ENCODE data around the gene GABARAPL1.
A peak's percentile ranks its signal among the peaks of the same experiment; 100 is the strongest.
"Not testable (repeated sequence)": the region's sequence is repeated elsewhere in the genome, so short reads cannot be mapped to it uniquely, and the experiment has no call there.

GABARAPL1 gene

DNA sequence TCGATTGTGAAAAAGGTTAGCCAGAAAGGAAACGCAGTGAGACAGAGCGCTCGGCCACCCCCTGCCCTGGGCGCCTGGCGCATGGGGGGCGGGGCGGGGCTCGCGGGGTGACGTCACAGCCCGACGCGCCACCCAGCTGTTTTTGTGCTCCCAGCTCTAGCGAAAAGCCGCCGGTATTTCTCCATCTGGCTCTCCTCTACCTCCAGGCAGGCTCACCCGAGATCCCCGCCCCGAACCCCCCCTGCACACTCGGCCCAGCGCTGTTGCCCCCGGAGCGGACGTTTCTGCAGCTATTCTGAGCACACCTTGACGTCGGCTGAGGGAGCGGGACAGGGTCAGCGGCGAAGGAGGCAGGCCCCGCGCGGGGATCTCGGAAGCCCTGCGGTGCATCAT lies at the start of gene GABARAPL1:
GABARAPL1 (plus strand) TSS at position 139 of the 393 bp plus-strand sequence; CDS start at position 392, 253 bp downstream.
- DNase-seq: peak; percentile 43 to 87

DNA sequence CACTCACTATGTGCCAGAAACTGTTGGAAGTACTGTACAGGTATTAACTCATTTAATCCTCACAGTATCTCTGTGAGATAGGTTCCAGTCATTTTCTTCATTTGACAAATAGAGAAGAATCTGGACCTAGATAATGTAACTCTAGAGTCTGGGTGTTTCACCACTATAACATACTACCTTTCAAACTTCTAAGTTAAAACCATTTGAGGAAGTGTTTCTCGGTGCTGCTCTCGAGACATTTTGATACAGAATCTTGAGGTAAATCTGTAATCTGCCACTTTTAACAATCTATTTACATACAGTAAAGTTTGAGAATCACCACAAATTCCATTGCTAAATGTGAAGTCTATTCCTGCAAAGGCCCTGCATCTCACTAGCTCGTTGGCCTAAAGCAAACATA lies 49.6 kb upstream of the GABARAPL1 start:
- DNase-seq: no peak

DNA sequence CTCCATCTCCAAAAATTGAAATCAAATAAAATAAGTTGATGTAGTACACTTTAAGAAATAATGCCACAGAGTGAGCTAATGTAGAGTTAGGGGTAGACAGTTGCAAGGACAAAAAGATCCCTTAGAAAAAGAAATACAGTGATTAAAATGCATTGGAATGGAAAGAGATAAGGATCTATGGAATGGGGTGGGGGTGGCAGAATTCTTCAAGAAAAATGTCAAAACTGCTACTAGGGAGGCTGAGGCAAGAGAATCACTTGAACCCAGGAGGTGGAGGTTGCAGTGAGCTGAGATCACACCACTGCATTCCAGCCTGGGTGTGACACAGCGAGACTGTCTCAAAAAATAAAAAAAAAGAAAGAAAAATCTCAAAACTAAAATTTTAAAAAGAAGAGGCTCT lies 47.3 kb upstream of the GABARAPL1 start:
- DNase-seq: no peak

DNA sequence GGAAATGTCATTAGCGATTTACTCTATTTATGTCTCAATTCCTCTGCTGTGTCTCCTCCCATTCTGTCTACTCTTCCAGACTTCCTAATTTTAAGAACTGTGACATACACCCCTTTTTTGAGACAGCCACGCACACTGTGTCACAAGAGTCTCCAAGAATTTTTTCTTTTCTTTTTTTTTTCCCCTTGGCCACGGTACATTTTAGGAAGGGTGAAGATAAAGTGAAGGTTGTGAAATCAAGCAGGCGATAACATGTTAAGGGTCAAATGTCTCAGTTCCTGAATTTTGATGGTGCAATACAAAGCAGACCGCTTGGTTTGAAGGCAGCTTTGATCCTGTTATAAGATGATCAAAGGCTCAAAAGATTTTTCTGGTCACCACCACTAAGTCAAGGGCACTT lies 45.1 kb upstream of the GABARAPL1 start:
- peak in 1 of 2 donors; percentile 55 for DNase-seq

DNA sequence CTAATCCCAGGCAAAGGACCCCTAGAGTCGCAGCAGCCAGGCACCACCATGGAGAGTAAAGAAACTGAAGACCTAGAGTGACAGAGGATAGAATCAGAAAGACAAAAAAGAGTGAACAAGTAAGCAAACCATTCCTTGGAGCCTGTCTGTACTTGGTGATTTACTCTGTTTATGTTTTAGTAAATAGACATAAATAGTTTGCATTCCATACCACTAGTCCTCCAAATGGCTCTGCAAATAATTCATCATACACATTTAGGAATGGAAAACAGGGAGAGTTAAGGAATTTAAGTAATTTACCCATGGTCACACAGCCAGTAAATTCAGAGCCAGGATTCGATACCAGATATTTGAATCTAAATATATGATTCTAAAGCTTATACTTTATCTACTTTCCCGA lies 43.6 kb upstream of the GABARAPL1 start:
- no peak for DNase-seq

DNA sequence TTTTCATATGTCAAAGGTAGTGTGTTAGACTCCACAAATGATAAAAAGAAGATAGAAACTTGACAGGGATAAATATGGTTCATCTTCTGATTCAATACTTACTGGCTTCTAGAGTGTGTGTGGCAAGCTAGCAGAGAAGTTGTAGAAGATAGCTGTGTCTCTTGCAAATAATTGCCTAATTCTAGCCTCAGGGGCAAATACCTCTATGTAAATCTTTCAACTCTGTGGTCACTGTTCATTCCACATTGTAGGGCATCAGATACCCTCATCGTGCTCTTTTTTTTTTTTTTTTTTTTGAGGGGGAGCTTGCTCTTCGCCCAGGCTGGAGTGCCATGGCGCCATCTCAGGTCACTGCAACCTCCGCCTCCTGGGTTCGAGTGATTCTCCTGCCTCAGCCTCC lies 42.5 kb upstream of the GABARAPL1 start:
- no peak for DNase-seq

DNA sequence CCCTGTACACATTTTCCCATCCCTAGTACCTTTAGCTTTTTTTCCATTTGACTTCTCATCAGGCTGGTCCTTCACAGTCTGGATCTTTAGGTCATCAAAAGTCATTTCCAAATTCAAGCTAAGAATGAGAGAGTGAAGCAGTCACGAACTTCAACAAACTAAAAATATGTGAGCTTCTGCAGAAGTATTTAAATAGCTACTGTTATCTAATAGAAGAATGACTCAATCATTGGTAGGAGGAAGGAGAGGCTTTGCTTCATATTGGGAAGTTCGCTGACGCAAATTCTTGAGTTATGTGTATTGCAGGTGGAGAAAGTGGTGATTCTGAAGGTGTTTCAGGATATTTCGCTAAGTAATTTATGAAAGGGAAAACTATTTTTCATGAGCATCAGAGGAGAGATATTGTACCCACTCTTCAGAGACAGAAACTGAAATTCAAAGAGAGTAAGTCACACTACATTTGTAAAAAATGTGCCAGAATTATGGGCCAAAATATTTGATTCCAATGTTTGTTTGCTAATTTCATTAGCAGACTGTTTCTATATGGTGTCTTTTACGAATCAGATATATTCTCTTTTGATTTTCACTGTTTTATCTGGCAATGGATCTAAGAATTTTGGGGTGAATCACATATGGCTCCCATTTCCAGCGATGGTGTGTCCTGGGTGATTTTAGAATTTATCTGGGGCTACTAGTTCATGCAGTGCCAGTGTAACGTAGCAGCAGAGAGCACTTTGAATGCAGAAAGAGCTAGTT lies 40.5 kb upstream of the GABARAPL1 start, which contains the start of gene OLR1:
OLR1 (minus strand) TSS at position 160 of the 756 bp plus-strand sequence; CDS start at position 105, 55 bp downstream.
- no peak for DNase-seq

DNA sequence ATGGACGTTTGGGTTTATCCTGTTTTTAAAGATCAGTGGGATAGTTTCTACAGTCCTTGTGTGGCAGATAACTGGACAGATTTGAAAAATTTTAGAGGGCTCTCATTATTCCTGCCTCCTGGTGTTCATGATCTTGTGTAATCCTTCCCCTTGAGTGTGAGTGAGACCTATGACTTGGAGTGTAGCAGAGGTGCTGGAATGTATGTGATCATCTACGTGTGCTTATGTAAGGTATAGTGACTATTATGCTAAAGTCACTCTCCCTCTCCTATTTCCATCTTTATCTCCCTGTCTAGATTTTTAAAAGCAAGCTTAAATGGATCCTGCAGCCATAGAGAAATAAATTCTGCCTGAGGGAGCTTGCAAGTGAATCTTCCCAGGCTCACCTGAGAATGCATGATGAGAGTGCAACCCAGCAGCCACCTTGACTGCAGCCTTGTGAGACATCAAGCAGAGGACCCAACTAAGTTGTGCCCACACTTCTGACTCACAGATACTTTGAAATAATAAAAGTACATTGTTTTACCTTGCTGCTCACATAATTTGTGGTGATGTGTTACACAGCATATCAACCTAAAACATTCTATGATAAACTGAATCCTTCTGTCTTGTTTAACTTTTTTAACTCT lies 37.6 kb upstream of the GABARAPL1 start:
- DNase-seq: no peak

DNA sequence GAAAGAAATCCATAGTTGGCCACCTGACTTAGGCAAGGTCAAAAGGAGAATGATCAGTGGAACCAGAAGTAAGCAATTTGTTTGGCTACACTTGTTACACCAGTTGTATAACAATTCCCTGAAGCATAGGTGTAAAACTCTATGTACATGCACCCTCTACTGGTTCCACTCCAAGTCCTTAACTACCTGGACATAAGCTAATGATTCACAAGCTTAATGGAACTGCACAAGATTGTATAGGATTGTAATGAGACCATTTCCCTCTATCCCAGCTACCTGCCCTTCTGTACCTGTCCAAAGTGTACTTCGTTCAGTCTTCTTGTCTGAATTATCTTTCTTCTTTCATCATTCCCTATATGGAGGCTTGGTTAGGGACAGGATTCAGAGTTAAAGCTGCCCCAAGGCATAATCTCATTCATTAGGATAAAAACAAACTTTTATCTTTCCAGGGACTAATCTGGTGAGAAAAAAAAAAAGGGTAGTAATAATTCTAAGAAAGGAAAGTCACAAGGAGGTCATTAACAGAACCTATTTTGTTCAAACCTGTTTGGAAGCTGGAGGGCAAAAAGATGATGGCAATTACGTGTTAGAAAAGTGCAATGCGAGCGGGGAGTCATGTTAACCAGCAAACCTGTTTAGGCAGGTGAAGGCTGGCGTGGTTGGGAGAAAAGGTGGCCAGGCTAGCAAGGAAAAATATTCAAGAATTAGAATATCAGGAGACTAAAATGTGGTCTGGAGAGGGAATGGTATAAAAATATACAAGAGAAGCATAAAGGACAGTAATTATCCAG lies 36.6 kb upstream of the GABARAPL1 start:
- no peak for DNase-seq

DNA sequence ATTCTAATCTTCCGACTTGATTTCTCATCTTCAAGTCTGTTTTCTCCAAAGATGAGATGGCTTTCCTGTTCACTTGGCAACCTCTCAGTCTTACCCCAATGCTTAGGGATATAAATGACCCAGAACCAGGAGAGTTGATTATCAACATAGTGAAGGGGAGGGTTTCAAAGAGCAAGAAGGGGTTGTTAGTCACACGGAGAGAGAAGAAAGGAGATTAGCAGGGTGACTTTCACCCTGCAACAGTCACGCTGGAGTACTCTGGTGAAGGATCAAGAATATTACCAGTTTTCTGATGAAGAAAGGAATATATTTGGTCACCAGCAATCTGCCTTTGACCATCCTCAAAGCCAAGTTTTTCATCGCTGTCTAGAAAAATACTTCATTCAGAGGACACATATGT lies 33.9 kb upstream of the GABARAPL1 start, which contains the start of gene TMEM52B:
TMEM52B (plus strand) TSS at position 212 of the 400 bp plus-strand sequence. CDS start 543 bp downstream, outside the sequence.
- no peak for DNase-seq

DNA sequence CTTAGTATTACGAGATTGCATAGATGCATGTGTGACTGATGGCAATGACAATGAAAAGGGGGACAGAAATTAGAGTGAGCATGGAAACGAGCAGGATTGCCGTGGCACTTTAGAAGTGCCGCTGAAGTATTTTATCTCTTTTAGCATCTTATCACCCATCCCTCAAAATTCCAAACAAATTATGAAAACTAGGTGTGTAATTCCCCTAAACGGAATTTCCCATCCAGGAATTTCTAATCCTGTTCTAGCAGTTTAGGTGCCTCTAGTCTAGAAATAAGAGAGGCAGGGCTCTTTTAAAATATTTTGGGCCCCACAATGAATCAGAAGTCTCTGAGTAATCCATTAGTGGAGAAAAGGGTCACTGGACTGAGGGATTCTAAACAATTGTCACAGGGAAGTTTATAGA lies 32.9 kb upstream of the GABARAPL1 start:
- DNase-seq: no peak

DNA sequence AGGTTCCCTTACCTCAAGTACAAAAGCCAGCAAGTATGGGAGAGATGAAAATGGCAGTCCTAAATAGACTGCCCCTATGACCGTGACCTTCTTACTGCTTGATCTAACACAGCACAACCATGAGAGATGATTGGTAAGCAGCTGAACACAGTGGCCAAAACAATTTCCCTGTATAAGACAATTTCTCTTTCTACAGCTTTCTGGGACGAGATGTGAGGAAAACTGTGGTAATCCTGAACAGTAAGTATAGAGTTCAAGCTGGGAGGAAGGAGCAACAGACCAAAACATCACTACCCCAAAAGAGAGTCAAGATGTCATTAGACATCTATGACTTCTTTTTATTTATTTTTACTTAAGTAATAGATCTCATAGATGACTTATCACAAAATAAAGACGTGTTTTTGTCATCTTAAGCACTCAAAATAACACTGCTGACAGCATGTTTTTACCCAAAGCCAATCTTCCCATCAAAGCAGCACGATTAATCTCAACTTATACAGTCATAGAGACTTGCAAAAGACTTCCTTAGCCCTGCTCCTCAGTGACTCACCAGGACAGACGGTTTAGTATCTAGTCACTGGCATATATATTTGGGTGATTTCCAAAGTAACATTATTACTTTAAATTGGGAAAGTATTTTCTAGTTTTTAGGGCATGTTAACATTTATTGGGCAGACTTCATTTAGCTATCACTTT lies 30.2 kb upstream of the GABARAPL1 start:
- DNase-seq: peak in 1 of 2 donors; percentile 84

DNA sequence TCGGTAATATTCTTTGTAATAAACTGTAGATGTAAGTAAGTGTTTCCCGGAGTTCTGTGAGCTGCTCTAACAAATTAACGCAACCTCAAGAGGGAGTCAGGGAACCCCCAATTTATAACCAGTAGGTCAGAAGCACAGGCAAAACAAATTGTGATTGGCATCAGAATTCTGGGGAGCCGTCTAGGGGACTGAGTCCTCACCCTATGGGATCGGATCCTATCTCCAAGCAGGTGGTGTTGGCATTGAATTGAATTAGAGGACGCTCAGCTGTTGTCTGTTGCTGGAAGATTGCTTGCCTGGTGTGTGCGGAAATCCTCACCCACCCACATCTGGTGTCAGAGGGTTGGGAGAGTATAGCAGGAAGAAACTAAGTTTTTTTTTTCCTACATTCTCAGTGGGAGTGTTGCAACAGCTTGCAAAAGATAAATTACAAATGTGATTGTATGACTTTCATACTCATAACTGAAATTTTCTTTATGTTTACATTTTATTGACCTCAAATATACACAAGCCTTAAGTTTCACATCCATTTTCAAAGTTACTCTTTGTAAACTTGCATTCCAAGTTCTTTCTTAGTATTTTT lies 28.3 kb upstream of the GABARAPL1 start:
- DNase-seq: peak in 1 of 2 donors; percentile 25

DNA sequence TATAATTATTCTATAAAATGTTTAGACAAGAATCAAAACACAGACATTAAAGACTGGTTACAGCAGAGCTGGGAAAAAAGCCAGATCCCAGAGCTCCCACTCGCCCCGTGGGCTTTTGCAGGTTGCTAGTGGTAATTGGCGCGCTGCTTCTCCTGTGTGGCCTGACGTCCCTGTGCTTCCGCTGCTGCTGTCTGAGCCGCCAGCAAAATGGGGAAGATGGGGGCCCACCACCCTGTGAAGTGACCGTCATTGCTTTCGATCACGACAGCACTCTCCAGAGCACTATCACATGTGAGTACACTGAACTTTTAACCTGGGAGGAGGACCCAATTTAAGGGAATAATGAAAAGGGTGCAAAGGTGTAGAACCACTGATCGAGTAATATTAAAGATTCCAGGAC lies 26.4 kb upstream of the GABARAPL1 start:
- DNase-seq: peak; percentile 18 to 44

DNA sequence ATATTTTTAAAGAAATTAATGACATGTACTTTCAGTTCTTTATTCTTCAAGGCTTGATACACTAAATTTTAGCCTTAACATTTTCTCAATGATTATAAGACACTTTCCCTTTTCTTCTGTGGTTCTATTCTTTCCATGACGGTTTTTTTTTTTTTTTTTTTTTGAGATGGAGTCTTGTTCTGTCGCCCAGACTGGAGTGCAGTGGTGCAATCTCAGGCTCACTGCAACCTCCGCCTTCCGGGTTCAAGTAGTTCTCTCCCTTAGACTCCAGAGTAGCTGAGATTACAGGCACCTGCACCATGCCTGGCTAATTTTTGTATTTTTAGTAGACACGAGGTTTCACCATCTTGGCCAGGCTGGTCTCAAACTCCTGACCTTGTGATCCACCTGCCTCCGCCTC lies 25.7 kb upstream of the GABARAPL1 start:
- not testable (repeated sequence) for DNase-seq

DNA sequence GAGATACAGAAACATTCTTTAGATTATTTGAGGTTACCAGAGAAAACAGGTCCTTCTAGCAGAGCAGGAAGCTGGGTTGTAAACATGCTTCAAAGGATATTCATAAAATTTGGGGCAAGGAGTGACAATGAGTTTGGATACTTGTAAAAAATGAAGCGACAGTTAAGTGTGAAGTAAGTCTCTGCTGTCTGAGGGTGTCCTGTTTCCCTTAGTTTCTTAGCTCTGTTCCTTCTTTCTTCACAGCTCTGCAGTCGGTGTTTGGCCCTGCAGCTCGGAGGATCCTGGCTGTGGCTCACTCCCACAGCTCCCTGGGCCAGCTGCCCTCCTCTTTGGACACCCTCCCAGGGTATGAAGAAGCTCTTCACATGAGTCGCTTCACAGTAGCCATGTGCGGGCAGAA lies 23.0 kb upstream of the GABARAPL1 start:
- no peak for DNase-seq

DNA sequence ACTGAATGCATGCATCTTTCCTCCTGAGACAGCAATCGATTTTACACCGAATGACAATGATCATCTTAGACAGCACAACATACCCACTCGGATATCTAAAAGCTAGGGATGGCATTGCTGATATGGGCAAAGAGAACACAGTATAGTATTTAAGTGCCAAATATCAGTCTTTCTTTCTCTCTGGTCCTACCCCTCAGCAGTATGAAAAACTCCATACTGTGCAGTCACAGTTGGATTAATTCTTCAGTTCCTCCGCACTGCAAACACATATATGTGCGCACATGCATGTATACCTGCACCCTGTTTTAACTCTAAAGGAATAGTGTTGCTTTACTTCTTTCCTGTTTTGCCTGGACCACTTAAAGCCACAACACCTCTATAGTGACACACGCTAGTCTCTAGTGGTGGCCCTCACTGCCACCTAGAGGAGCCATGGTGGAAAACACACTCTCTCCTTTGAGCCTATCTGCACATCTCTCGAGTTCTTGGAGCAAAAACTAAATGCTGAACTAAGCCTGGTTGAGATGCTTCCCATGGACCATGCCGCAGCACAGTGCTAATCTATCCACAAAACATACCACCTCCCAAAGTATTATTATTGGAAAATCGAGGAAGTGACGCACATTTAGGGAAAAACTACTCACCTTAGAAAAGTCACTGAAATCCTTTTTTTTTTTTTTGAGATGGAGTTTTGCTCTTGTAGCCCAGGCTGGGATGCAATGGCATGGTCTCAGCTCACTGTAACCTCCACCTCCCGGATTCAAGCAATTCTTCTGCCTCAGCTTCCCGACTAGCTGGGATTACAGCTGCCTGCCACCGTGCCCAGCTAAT lies 21.9 kb upstream of the GABARAPL1 start:
- peak in 1 of 2 donors; percentile 77 for DNase-seq

DNA sequence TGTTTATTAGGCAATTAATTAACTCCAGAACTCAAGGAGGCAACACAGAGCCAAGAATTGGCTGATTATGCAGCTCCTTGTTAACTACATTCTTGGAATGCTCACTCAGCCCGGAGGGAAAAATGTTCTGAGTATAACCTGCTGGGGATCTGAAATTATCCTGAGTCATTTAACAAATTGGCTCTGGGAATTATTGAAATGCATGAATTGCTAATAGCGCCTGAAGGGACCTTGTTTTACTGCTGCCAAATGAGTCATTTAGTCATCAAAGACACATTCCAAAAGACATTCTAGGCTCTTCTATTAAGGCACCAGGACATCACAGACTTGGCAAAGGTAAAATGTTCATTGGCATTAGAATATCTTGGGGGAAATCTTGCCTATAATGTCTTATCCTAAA lies 20.8 kb upstream of the GABARAPL1 start:
- no peak for DNase-seq

DNA sequence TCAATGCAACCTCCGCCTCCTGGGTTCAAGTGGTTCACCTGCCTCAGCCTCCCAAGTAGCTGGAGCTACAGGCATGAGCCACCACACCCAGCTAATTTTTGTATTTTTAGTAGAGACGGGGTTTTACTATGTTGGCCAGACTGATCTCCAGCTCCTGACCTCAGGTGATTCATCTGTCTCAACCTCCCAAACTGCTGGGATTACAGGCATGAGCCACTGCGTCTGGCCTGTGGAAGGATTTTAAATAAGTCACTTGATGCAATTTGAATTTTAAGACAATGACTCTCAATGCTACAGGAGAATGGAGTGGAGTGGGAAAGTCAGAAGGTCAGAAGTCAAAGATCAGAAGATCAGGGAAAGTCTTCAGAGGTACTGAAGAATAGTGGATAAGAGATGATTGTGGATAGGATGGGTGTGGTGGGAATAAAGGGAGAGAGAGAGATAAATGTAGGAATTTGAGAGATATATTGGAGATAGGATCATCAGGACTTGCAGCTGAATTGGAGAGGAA lies 18.5 kb upstream of the GABARAPL1 start:
- no peak for DNase-seq

DNA sequence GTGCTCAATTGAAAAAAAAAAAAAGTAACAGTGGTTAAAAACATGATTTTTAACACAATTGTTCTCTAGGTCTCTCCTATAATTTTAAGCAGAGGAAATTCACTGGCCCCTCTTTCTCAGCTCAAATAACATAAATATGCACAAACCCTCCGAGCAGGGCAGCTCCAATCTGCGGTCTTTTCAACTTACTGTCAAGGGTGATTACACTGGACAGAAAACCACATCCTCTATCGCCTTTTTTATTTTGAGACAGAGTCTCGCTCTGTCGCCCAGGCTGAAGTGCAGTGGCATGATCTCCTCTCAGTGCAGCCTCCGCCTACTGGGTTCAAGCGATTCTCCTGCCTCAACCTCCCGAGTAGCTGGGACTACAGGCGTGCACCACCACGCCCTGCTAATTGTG lies 16.5 kb upstream of the GABARAPL1 start:
- peak in 1 of 2 donors; percentile 29 for DNase-seq

DNA sequence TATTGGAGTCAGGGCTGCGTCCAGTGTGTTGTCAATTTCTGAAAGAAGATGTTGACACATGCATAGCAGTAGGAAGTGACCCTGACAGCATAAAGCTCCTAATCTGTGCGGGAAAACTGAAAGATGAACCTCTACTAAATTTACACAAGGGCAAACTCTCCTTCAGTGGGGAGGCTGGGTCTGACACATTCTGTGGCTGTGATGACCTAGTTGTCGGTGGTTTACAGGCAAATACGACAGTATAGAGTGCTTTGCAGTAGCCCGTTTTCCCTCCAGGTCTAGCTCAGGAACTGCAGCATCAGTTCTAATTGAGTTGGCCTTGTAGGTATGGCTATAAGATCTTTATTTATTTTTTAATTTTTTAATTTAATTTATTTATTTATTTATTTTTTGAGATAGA lies 14.8 kb upstream of the GABARAPL1 start:
- no peak for DNase-seq

Data from bone marrow (tissue), 2 donors.